WTC11 (cell line): Measurements from ENCODE around the gene PIERCE2. TPM values are rescaled to one million over a fixed set of nuclear protein-coding genes. Genes with fewer than 3 reads are reported as not detected.

Source experiments
- ATAC-seq: fragments of 200-7000 bp; cut with Tn5 transposase; 2 replicates; pipeline ENCODE4 v1.10.0; 2021; ENCODE audit warnings: mild to moderate bottlenecking, moderate library complexity
- CTCF ChIA-PET: fragments of 300-600 bp; sonication (Branson Sonifier 250); formaldehyde crosslinking; loops from one replicate; lab custom pipeline; 2021; ENCODE audit warnings: antibody characterized with exemption; lab: Charles Lee
- POLR2A ChIA-PET: fragments of 350-600 bp; sonication (Branson Sonifier 250); formaldehyde crosslinking; loops from one replicate; lab custom pipeline; 2021; ENCODE audit warnings: antibody characterized with exemption; lab: Charles Lee
- DNase-seq: peaks from one replicate; pipeline ENCODE4 v3.0.0; 2021; ENCODE audit warnings: low spot score
- H3K27ac Mint-ChIP-seq: 2 replicates; pipeline ENCODE4 v1.8.0; 2021; ENCODE audit warnings: mixed read lengths
- H3K27me3 Mint-ChIP-seq: 2 replicates; pipeline ENCODE4 v1.8.0; 2021; ENCODE audit warnings: low read depth, mild to moderate bottlenecking, moderate library complexity, mixed read lengths
- H3K36me3 Mint-ChIP-seq: 2 replicates; pipeline ENCODE4 v1.8.0; 2021; ENCODE audit warnings: mixed read lengths
- H3K4me1 Mint-ChIP-seq: 2 replicates; pipeline ENCODE4 v1.8.0; 2022; ENCODE audit warnings: mixed read lengths
- H3K4me3 Mint-ChIP-seq: 2 replicates; pipeline ENCODE4 v1.8.0; 2021; ENCODE audit warnings: mild to moderate bottlenecking, moderate library complexity, mixed read lengths
- H3K9me3 Mint-ChIP-seq: 2 replicates; pipeline ENCODE4 v1.8.0; 2021; ENCODE audit warnings: mixed read lengths
- AR ChIP-seq: fragments of 250-450 bp; sonication (Bioruptor Pico); IDR thresholded peaks from 2 replicates; pipeline ENCODE4 v1.9.0; 2021; ENCODE audit warnings: mild to moderate bottlenecking
- CTCF ChIP-seq: fragments of 200-600 bp; IDR thresholded peaks from 2 replicates; pipeline ENCODE4 v1.8.0; 2022; ENCODE audit warnings: antibody characterized with exemption
- FOXJ3 ChIP-seq: sonication (generic); formaldehyde crosslinking; IDR thresholded peaks from 2 replicates; pipeline ENCODE4 v1.9.0; 2021; ENCODE audit warnings: missing genetic modification reagents, mild to moderate bottlenecking, borderline replicate concordance
- FOXK1 ChIP-seq: sonication (generic); formaldehyde crosslinking; IDR thresholded peaks from 2 replicates; pipeline ENCODE4 v1.8.0; 2022; ENCODE audit warnings: mild to moderate bottlenecking, moderate library complexity, missing genetic modification reagents
- FOXP1 ChIP-seq: sonication (generic); formaldehyde crosslinking; IDR thresholded peaks from 2 replicates; pipeline ENCODE4 v1.8.0; 2022; ENCODE audit warnings: missing genetic modification reagents, mild to moderate bottlenecking, moderate library complexity, borderline replicate concordance
- HMGA2 ChIP-seq: fragments of 250-450 bp; sonication (Bioruptor Pico); IDR thresholded peaks from 2 replicates; pipeline ENCODE4 v1.4.0; 2021; ENCODE audit warnings: mild to moderate bottlenecking, moderate library complexity
- IRF1 ChIP-seq: sonication (generic); formaldehyde crosslinking; IDR thresholded peaks from 2 replicates; pipeline ENCODE4 v1.8.0; 2023; ENCODE audit warnings: missing genetic modification reagents
- IRF2 ChIP-seq: sonication (generic); formaldehyde crosslinking; IDR thresholded peaks from 2 replicates; pipeline ENCODE4 v1.8.0; 2022; ENCODE audit warnings: low read depth, missing genetic modification reagents, borderline replicate concordance
- JAZF1 ChIP-seq: fragments of 250-450 bp; sonication (Bioruptor Pico); IDR thresholded peaks from 2 replicates; pipeline ENCODE4 v1.9.0; 2021; ENCODE audit warnings: moderate library complexity, mild to moderate bottlenecking, inconsistent platforms
- JUN ChIP-seq: sonication (generic); formaldehyde crosslinking; IDR thresholded peaks from 2 replicates; pipeline ENCODE4 v1.8.0; 2023; ENCODE audit warnings: mild to moderate bottlenecking, missing genetic modification reagents
- MAX ChIP-seq: sonication (generic); formaldehyde crosslinking; IDR thresholded peaks from 2 replicates; pipeline ENCODE4 v1.8.0; 2022; ENCODE audit warnings: mild to moderate bottlenecking, missing genetic modification reagents
- PRRX2 ChIP-seq: fragments of 250-450 bp; sonication (Bioruptor Pico); IDR thresholded peaks from 2 replicates; pipeline ENCODE4 v1.8.0; 2021; ENCODE audit warnings: mild to moderate bottlenecking
- RELA ChIP-seq: sonication (generic); formaldehyde crosslinking; IDR thresholded peaks from 2 replicates; pipeline ENCODE4 v1.8.1; 2022; ENCODE audit warnings: missing genetic modification reagents, mild to moderate bottlenecking, borderline replicate concordance
- RORB ChIP-seq: fragments of 250-450 bp; sonication (Bioruptor Pico); IDR thresholded peaks from 2 replicates; pipeline ENCODE4 v1.9.0; 2021; ENCODE audit warnings: mild to moderate bottlenecking
- USF2 ChIP-seq: sonication (generic); formaldehyde crosslinking; IDR thresholded peaks from 2 replicates; pipeline ENCODE4 v1.8.1; 2023; ENCODE audit warnings: mild to moderate bottlenecking, missing genetic modification reagents, moderate library complexity
- ZMAT4 ChIP-seq: fragments of 250-450 bp; sonication (Bioruptor Pico); IDR thresholded peaks from 2 replicates; pipeline ENCODE4 v1.9.0; 2021; ENCODE audit warnings: mild to moderate bottlenecking
- ZNF281 ChIP-seq: sonication (generic); formaldehyde crosslinking; IDR thresholded peaks from 2 replicates; pipeline ENCODE4 v1.8.0; 2023; ENCODE audit warnings: mild to moderate bottlenecking, missing genetic modification reagents
- ZNF416 ChIP-seq: fragments of 250-450 bp; sonication (Bioruptor Pico); IDR thresholded peaks from 2 replicates; pipeline ENCODE4 v1.9.0; 2021; ENCODE audit warnings: mild to moderate bottlenecking, inconsistent platforms
- ZNF671 ChIP-seq: fragments of 250-450 bp; sonication (Bioruptor Pico); IDR thresholded peaks from 2 replicates; pipeline ENCODE4 v1.8.0; 2021; ENCODE audit warnings: mild to moderate bottlenecking
- total RNA-seq: library from RNA; stranded (reverse); gene quantifications from 3 replicates; pipeline ENCODE4 v1.2.3, GENCODE V29; 2021

PIERCE2 gene
- total RNA-seq, 1 experiment from 2014 or later = 1.8 TPM

GRCh38 chr15:55401786-55402246 lies 6.5 kb upstream of the PIERCE2 start:
- POLR2A ChIA-PET = interaction anchor here (0.5 to 0.7 kb wide), 2 partner anchors 14 to 1645 kb away, joined by 3 read pairs; no protein-coding TSS in a partner anchor
- DNase-seq = no peak
- no peak overlapping the region for H3K27ac Mint-ChIP-seq
- TF ChIP-seq FOXP1 (CRISPR knock-in tag) (no peak), RORB (CRISPR knock-in tag) (no peak), ZNF671 (no peak), JAZF1 (CRISPR knock-in tag) (no peak), CTCF (no peak), FOXJ3 (CRISPR knock-in tag) (no peak), JUN (CRISPR knock-in tag) (no peak), FOXK1 (CRISPR knock-in tag) (no peak), AR (CRISPR knock-in tag) (no peak), ZMAT4 (no peak), ZNF416 (CRISPR knock-in tag) (no peak), ZNF281 (CRISPR knock-in tag) (no peak), IRF2 (CRISPR knock-in tag) (no peak)
- TF ChIP-seq, all 79 proteins: peak for 0
- Mint-ChIP-seq H3K9me3 (0 out of 2 replicates have a peak, but pooled peaks cover 3% of the 10 kb centered on the region), H3K27me3 (no peaks in the 10 kb centered on the region), H3K36me3 (peaks cover 7% of the 10 kb centered on the region), H3K4me3 (no peak overlapping the region), H3K4me1 (peaks cover 3% of the 10 kb centered on the region)
- CTCF ChIA-PET = no interaction called here
- no peak for ATAC-seq

- ChIA-PET CTCF (no interaction called here), POLR2A (interaction anchor here (0.7 kb wide), 1 partner anchor 1646 kb away, joined by 3 read pairs; no protein-coding TSS in a partner anchor)
- no peaks in the 10 kb centered on the region for H3K9me3 Mint-ChIP-seq
- no peak for DNase-seq
- ATAC-seq = no peak
- no peaks in the 10 kb centered on the region for H3K27me3 Mint-ChIP-seq
- H3K36me3 Mint-ChIP-seq = peaks cover 4% of the 10 kb centered on the region; the same call in 1 of the 2 replicates
- no peak overlapping the region for H3K4me3 Mint-ChIP-seq
- peaks cover 4% of the 10 kb centered on the region for H3K4me1 Mint-ChIP-seq
- H3K27ac Mint-ChIP-seq = no peak overlapping the region
- TF ChIP-seq HMGA2 (CRISPR knock-in tag) = no peak
- no peak for TF ChIP-seq RELA (CRISPR knock-in tag)
- TF ChIP-seq IRF1 (CRISPR knock-in tag) = no peak
- TF ChIP-seq PRRX2 (CRISPR knock-in tag) = no peak
- TF ChIP-seq USF2 (CRISPR knock-in tag) = no peak
- no peak for TF ChIP-seq FOXP1 (CRISPR knock-in tag)
- TF ChIP-seq ZNF671 = no peak
- TF ChIP-seq FOXK1 (CRISPR knock-in tag) = no peak
- no peak for TF ChIP-seq MAX (CRISPR knock-in tag)
- TF ChIP-seq IRF2 (CRISPR knock-in tag) = no peak
These were observed 5.6 kb upstream of the PIERCE2 start for GRCh38 chr15:55402707-55403106.
